HG03457 (cell line): ENCODE measurements around the gene MAGEA9B.
"Not testable (repeated sequence)": the region's sequence is repeated elsewhere in the genome, so short reads cannot be mapped to it uniquely, and the experiment has no call there.

Experiments
- ATAC-seq: cut with Tn5 transposase; IDR thresholded peaks from one replicate; pipeline ENCODE4 v1.9.1; 2021; ENCODE audit warnings: moderate number of reproducible peaks; ENCODE audit not compliant: unreplicated experiment

The MAGEA9B gene

GRCh38 chrX:149587359-149587758 is at the start of gene MAGEA9B:
MAGEA9B (minus strand) TSS chrX:149587459; CDS start chrX:149583179, 4,280 bp downstream.
- ATAC-seq, result not testable (repeated sequence)

- no peak for ATAC-seq
Observed at GRCh38 chrX:149633511-149633910, 46.3 kb upstream of the MAGEA9B start.

- peak; percentile 86 for ATAC-seq
Observed at GRCh38 chrX:149631234-149632165, 44.2 kb upstream of the MAGEA9B start, which contains the start of gene TMEM185A. TMEM185A (minus strand) TSS chrX:149631792; CDS start chrX:149631580, 212 bp downstream.

- ATAC-seq, result no peak
Observed at GRCh38 chrX:149630681-149631233, 43.5 kb upstream of the MAGEA9B start.

- ATAC-seq, result no peak
Observed at GRCh38 chrX:149629730-149630387, 42.6 kb upstream of the MAGEA9B start.

GRCh38 chrX:149628768-149629167 is 41.5 kb upstream of the MAGEA9B start:
- ATAC-seq, result no peak

GRCh38 chrX:149628280-149628679 is 41.0 kb upstream of the MAGEA9B start:
- ATAC-seq, result no peak

- not testable (repeated sequence) for ATAC-seq
Observed at GRCh38 chrX:149626829-149627228, 39.6 kb upstream of the MAGEA9B start.

- not testable (repeated sequence) for ATAC-seq
Observed at GRCh38 chrX:149619662-149620061, 32.4 kb upstream of the MAGEA9B start.

- no peak for ATAC-seq
Observed at GRCh38 chrX:149618871-149619270, 31.6 kb upstream of the MAGEA9B start.

- ATAC-seq, result no peak
Observed at GRCh38 chrX:149611623-149612175, 24.4 kb upstream of the MAGEA9B start.

- no peak for ATAC-seq
Observed at GRCh38 chrX:149610511-149610910, 23.3 kb upstream of the MAGEA9B start.

GRCh38 chrX:149607699-149608098 is 20.4 kb upstream of the MAGEA9B start:
- ATAC-seq, result no peak

GRCh38 chrX:149605248-149605885 is 18.1 kb upstream of the MAGEA9B start:
- ATAC-seq, result not testable (repeated sequence)

GRCh38 chrX:149598603-149599002 is 11.3 kb upstream of the MAGEA9B start:
- ATAC-seq, result not testable (repeated sequence)

GRCh38 chrX:149595943-149596342 is 8.7 kb upstream of the MAGEA9B start:
- not testable (repeated sequence) for ATAC-seq

GRCh38 chrX:149595214-149595613 is 8.0 kb upstream of the MAGEA9B start, which contains the start of gene HSFX2:
HSFX2 (minus strand) TSS chrX:149595314; CDS start chrX:149594700, 614 bp downstream.
- not testable (repeated sequence) for ATAC-seq

- ATAC-seq, result not testable (repeated sequence)
Observed at GRCh38 chrX:149590993-149591392, 3.7 kb upstream of the MAGEA9B start.

- ATAC-seq, result not testable (repeated sequence)
Observed at GRCh38 chrX:149585631-149586030, 1.6 kb downstream of the MAGEA9B start.

- peak; percentile 100 for ATAC-seq
Observed at GRCh38 chrX:149573456-149573855, 13.8 kb downstream of the MAGEA9B start.
